ENCODE results near the gene BMPER. TPM values are rescaled to one million over a fixed set of nuclear protein-coding genes. Genes with fewer than 3 reads are reported as not detected.

The BMPER gene
- total RNA-seq, 1 donor from 2014 or later = not detected

GRCh38 chr7:34034728-34035127 lies 129.4 kb downstream of the BMPER start:
- no peak for ATAC-seq

DNA sequence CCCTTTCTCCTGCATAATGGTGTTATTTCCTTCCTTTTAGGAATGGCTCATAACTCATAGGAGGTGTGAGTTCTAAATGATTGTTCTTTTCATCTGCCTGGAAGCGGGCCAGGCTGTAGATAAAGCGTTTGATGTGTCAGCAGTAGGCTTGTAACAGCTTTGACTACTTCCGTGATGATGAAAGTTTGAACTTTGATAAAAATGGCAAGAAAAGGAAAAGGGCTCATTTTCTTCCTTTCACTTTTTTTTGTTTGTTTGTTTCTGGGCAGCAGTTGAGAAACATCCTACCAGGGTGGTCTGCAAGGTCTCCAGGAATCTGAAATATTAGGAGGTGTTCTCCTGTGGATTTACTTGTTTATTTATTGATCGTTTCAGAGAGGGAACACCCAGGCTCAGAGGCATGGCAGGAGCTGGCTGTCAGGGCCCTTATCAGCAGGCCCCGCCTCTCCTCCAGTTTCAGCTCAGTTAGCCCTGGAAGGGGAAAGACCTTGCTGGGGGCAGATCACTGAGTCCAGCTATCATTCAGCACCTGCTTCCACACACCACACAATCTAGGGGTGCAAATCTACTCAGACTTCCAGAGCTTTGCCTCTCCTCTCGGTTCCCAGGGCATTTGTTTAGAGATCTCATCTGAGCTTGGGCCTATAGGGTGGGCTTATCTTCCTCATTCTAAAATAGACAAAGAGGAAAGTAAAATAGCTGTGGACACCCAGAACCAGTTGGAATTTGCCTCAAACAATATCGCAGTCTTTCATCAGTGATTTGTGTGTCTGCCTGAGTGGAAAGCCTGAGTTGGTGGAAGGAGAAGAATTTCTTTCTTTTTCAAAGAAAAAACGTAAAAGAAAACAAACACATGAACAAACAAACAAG lies 130.9 kb downstream of the BMPER start:
- ATAC-seq = peak; percentile 76

GRCh38 chr7:34036972-34037792 lies 131.8 kb downstream of the BMPER start:
- ATAC-seq = no peak

DNA sequence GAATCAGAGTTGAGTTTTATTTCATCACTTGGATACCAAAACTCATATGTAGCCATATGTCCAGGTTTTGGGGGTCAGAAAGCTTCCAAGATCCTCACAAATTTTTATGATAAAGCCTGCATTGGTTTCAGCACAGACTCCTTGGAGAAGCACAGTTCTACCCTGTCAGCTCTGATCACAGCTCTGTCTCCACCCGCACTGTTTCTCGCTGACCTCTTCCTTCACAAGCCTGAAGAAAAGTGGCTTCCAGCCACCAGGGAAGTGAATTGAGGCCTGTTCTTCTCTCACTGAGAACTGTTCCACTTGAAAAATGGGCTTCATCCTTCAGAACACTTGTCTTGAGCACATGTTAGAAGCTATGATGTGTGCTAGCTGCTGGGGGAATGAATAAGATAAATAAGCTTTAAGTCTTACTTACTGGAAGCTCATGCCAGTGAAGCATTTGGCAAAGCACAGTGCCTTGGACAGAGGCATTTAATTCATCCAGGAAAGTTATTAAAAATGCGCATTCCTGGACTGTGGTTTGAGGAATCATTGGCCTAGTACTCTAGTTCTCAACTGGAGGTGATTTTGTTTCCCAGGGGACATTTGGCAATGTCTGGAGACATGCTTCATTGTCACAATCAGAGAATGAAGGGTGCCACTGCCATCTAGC lies 133.6 kb downstream of the BMPER start:
- no peak for ATAC-seq

DNA sequence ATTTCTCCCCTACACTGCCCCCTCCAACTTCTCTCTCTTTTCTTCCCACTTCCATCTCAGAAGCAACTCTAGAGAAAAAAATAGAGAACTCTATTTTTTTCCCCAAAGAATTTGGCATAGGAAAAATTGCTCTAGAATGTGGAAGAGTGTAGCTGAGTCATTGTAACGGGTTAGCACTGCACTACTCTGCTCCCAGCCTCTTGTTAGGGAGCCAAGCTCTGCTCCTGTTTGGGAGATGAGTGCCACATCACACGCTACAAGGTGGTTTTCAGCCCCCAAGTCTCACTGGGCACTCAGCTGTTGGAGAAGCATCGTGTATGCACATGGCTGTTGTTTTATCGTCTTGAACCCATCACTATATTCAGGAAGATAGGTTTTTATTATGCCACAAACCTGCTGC lies 136.4 kb downstream of the BMPER start:
- no peak for ATAC-seq

DNA sequence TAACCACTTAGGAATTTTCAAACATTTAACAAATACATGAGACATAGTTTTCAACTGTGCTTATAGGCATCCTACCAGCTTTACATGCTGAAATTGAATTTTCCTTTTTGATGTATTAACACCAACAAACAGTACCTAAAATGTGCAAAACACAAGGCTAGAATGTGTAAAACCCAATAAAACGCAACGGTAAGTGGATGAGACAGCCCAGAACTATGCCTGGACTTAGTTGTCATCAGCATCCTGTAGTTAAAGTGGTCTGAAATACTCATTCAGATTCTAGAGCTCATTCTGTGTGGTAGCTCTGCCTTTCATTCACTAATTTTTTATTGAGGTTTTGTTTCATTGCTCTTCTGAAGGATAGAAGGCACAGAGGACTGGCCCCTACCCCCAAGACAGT lies 137.1 kb downstream of the BMPER start:
- no peak for ATAC-seq

GRCh38 chr7:34043461-34044305 lies 138.3 kb downstream of the BMPER start:
- ATAC-seq = no peak

GRCh38 chr7:34044306-34044643 lies 138.9 kb downstream of the BMPER start:
- no peak for ATAC-seq

DNA sequence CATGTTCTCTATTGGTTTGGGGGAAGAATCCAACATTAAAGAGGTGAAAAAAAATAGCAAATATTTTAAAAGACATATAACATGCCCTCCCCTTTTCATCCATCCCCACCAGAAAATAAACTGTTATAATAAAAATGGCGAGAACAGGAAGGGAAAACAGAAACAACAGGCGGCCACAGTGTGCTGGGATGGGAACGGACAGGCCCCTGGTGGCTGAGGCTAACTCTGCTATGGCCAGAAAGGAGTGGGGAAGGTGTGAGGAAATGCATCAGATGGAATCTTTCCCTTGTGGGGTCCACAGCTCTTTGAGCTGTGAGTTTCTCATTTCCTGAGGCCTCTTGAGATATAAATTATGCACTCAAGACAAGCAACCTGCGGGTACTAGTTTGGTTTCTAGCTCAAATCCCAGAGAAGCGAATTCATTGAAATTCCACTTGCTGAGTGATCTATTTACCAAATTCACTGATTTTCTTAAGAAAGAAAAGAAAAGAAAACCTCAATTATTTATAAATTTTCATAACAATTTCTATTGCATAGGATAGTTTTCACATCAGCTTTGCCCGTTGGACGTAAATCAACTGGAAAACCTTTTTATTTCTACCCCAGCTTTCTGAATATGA lies 139.5 kb downstream of the BMPER start:
- ATAC-seq = no peak

DNA sequence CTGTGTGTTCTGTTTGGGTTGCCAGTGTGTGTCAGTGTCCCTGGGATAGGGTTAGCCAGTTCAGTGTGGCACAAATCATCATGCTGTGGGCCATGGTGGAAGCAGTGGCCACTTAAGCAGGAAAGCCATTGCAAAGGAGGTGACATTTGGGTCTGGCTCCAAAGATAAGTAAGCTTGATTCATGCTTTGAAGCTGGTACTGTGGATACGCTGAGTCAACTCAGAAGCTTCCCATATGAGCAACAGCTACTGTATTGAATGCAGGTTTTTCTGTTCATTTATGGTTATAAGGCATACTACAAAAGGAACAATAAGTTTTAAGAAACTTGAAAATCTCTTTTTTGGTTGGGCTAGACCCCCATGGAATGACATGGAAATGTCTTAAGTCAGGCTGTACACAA lies 143.1 kb downstream of the BMPER start:
- ATAC-seq = no peak

DNA sequence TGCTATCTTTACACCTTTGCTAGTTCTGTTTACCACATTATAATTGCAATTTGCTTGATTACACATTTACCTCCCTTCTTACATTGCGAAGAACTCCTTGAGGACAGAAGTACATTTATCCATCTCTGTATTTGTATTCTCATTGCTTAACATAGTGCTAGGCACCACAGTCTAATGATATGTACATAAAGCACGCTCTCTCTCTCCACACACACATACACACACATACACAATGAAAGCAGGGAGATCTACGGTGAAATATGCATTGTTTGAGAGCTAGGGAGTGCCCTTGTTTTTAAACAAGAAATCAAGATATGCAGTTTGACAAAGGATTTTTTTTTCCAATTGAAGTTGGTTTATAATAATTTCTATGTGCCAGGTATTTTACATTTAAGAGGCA lies 148.7 kb downstream of the BMPER start:
- no peak for ATAC-seq

DNA sequence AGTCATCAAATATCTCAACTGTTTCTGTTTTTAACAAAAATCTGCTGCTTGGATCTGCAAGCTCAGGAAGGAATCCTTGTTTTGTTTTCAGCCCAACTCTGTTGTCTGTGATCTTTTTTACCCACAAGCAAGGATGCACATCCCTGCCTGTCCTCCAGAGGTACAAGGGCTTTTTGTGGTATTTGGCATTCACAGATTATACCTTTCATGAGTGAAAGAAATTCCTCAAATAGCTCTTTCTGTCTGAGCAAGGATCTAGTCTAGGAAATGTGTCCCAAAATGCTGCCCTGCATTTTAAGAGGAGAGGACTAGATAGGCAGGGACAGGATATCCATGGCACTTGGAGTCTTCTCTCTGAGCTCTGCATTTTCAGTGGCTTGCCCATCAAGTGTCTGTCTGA lies 151.8 kb downstream of the BMPER start:
- ATAC-seq = no peak

DNA sequence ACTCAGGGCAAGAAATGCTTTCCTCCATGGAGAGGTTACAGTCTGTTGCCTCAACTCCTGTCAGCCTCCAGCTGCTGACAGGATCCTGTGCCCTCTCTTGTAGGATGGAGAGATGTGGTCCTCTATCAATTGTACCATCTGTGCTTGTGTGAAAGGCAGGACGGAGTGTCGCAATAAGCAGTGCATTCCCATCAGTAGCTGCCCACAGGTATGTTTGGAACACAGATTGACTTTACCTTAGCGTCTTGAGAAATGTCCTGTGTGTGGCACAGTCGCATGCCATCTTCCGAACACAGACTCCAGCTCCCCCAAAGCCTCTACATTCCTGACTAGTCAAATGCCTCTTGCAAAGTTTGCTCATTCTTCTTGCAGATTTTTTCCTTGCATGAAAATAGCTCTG lies 152.6 kb downstream of the BMPER start:
- ATAC-seq = no peak

- no peak for ATAC-seq
These were observed 153.4 kb downstream of the BMPER start for GRCh38 chr7:34058801-34059135.

GRCh38 chr7:34059136-34059828 lies 153.9 kb downstream of the BMPER start:
- ATAC-seq = no peak

DNA sequence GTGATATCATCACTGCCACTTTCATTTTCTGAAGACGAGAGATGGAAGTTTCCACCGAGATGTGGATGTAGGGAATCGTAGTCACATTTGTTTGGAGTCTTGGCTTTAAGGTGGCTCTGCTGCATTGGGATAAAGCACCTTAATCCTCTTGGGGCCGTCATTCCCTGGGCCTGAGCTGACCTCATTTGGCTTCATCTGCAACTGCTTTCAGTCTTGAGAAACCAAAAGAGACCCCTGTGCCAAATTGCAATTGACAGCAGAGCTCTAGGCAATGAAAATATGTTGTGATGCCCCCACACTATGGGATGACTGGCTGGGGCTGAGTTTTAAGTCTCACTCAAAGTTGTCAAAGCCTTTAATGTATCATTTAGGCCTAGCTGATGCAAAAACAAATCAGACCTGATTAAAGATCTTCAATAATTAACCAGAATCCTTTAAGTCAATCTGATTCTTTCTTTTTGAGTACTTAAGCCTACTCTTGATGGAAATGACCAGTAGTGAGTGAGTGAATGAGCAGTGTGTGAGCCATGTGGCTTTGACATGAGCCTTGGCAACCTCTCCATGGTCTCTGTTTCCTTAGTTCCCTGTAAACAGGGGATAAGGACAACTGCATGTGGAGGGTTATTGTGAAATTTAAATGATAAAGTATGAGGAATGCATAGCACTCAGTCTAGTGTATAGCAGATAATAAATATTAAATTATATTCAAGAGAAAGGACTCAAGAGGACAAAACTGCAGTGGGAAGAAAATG lies 155.0 kb downstream of the BMPER start:
- no peak for ATAC-seq

GRCh38 chr7:34061149-34061548 lies 155.8 kb downstream of the BMPER start:
- ATAC-seq = no peak

- no peak for ATAC-seq
These were observed 157.0 kb downstream of the BMPER start for GRCh38 chr7:34062341-34062740.

DNA sequence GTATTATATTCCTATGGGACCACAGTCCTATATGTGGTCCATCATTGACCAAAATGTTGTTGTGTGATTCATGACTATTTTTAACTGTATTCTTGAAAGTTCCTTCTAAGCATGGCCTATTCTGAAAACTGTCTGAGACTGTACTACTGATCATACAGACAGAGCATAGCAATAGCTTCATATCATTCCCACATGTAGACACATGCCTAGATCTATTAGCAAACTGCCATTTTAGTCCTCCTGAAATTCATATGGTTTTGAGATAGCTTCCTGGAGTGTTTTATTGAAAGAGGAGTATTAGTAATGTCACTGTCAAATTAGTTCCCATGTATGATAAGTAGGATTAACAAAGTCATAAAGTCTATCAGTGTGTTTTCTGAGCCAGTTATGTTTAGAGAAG lies 157.5 kb downstream of the BMPER start:
- ATAC-seq = no peak

DNA sequence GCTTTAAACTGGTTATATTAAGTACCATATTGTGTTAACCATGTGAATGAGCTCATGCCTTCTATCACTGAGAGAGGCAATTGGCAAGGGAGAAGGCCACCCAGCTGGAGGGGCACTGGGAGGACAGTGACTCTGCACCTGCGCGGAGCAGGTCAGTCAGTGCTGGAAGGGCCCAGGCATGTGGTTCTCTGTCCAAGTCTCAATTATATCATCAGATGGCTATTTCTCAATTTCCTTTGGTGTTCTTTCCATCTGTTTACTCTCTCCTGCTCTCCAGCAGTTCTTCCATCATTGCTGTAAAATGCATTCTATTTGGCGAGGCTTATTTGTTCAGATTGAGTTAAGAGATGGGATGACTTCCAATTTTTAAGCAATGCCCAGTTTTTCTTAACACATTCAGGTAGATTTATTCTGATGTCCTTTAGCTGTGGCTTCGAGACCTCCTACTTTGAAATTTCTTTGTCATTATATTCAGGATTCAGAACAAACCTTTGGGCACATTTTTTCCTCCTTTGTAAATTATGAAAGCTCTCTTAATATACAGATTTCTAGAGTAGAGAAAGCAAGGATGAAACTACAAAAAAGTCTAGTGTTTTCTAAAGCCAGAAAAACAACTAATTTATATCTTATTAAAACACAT lies 159.3 kb downstream of the BMPER start:
- ATAC-seq = no peak
